GM12878 (cell line): Measurements from ENCODE around the gene ATOH7. TPM values are rescaled to one million over a fixed set of nuclear protein-coding genes. Genes with fewer than 3 reads are reported as not detected.

Source experiments
- ATAC-seq: fragments of 200-7000 bp; cut with Tn5 transposase; 3 replicates; pipeline ENCODE4 v1.9.1; 2020; ENCODE audit warnings: mild to moderate bottlenecking, moderate library complexity
- BruUV-seq: library from RNA; stranded (reverse); fragments of 400-500 nt; replicated peaks from 2 replicates; lab custom pipeline; 2021; lab: Mats Ljungman, UMichigan
- CTCF ChIA-PET: fragments of 300-600 bp; sonication (Branson Sonifier 250); formaldehyde crosslinking; extraction: SDS; loops from one replicate; lab custom pipeline; 2021; ENCODE audit warnings: inconsistent platforms; lab: Yijun Ruan, JAX
- POLR2A ChIA-PET: fragments of 350-600 bp; formaldehyde crosslinking; extraction: SDS; loops from one replicate; lab custom pipeline; 2021; ENCODE audit warnings: inconsistent platforms; lab: Charles Lee
- RAD21 ChIA-PET: fragments of 300-600 bp; sonication (Branson Sonifier 250); formaldehyde crosslinking; loops from one replicate; lab custom pipeline; 2023; ENCODE audit warnings: antibody characterized with exemption; ENCODE audit not compliant: unreplicated experiment; lab: Charles Lee
- SMC1A ChIA-PET: fragments of 300-600 bp; sonication (Branson Sonifier 250); formaldehyde crosslinking; loops from one replicate; lab custom pipeline; 2023; ENCODE audit not compliant: unreplicated experiment, uncharacterized antibody; lab: Charles Lee
- DNase-seq: peaks from one replicate; pipeline ENCODE4 v3.0.0-alpha.2; 2011; ENCODE audit warnings: low read depth, low spot score
- FAIRE-seq: peaks from 3 replicates; lab custom pipeline; 2011; peaks lifted over from hg19 to GRCh38; lab: Jason Lieb, UNC
- H2AFZ ChIP-seq: 2 replicates; pipeline ENCODE4 v1.6.0; 2011; ENCODE audit warnings: low read depth, low read length, control low read depth; ENCODE audit not compliant: control insufficient read depth
- H3K27ac ChIP-seq: 2 replicates; pipeline ENCODE4 v1.5.1; 2011; ENCODE audit warnings: control low read depth; ENCODE audit not compliant: control insufficient read depth, insufficient read depth
- H3K27me3 ChIP-seq, 2 experiments: replicated peaks in 1 of 2; 2 replicates each; pipeline versions ENCODE4 v1.6.0 to v1.6.1; 2011; ENCODE audit warnings: low read length in 1 of 2; ENCODE audit not compliant: control insufficient read depth in 2 of 2, insufficient read depth in 2 of 2
- H3K36me3 ChIP-seq, 2 experiments: 2 replicates each; pipeline ENCODE4 v1.5.1; 2011; ENCODE audit warnings: low read length in 1 of 2; ENCODE audit not compliant: control insufficient read depth in 2 of 2, insufficient read depth in 2 of 2
- H3K4me1 ChIP-seq: 2 replicates; pipeline ENCODE4 v1.6.1; 2011; ENCODE audit warnings: mild to moderate bottlenecking, low read length, moderate library complexity, mixed read lengths; ENCODE audit not compliant: control insufficient read depth, insufficient read depth
- H3K4me2 ChIP-seq: 2 replicates; pipeline ENCODE4 v1.6.0; 2011; ENCODE audit warnings: control low read depth; ENCODE audit not compliant: control insufficient read depth, insufficient read depth
- H3K4me3 ChIP-seq: fragments of 200-600 bp; sonication (generic); 2 replicates; pipeline ENCODE4 v1.5.1; 2016
- H3K79me2 ChIP-seq: 2 replicates; pipeline ENCODE4 v1.6.0; 2011; ENCODE audit warnings: low read length; ENCODE audit not compliant: control insufficient read depth, insufficient read depth
- H3K9ac ChIP-seq: 2 replicates; pipeline ENCODE4 v1.8.0; 2011; ENCODE audit warnings: low read length, control low read depth, mixed read lengths; ENCODE audit not compliant: control insufficient read depth, insufficient read depth
- H3K9me3 ChIP-seq: replicated peaks from 3 replicates; pipeline ENCODE4 v1.5.1; 2011; ENCODE audit warnings: mild to moderate bottlenecking, low read length; ENCODE audit not compliant: control insufficient read depth, insufficient read depth
- H4K20me1 ChIP-seq: 2 replicates; pipeline ENCODE4 v1.6.0; 2011; ENCODE audit not compliant: control insufficient read depth, insufficient read depth
- ASH2L ChIP-seq: fragments of 300-600, 200-600 bp; sonication (generic); IDR thresholded peaks from 2 replicates; pipeline ENCODE4 v1.6.1; 2017; ENCODE audit warnings: low read depth, mild to moderate bottlenecking, borderline replicate concordance
- CBX3 ChIP-seq: fragments of 200-600 bp; sonication (generic); IDR thresholded peaks from 2 replicates; pipeline ENCODE4 v1.6.1; 2016; ENCODE audit warnings: low read depth, borderline replicate concordance
- CHD4 ChIP-seq: fragments of 200-600 bp; sonication (generic); IDR thresholded peaks from 2 replicates; pipeline ENCODE4 v1.6.1; 2016; ENCODE audit warnings: mild to moderate bottlenecking
- ESRRA ChIP-seq: IDR thresholded peaks from 2 replicates; pipeline ENCODE4 v1.6.1; 2012; ENCODE audit warnings: mild to moderate bottlenecking, low read length, improper control_type of control experiment
- ETV6 ChIP-seq, 2 experiments: fragments of 450-650 bp in 1 of 2; IDR thresholded peaks in 1 of 2; conservative IDR thresholded peaks in 1 of 2; 2 replicates each; pipeline ENCODE4 v1.6.1; 2014; ENCODE audit warnings: antibody characterized with exemption in 1 of 2, borderline replicate concordance in 1 of 2, low read depth in 1 of 2, mild to moderate bottlenecking in 1 of 2, moderate library complexity in 1 of 2
- FOXM1 ChIP-seq: IDR thresholded peaks from 2 replicates; pipeline ENCODE4 v1.6.1; 2012; ENCODE audit warnings: low read depth, mild to moderate bottlenecking, inconsistent platforms, low read length, moderate library complexity
- IKZF1 ChIP-seq: fragments of 450-650 bp; conservative IDR thresholded peaks from 2 replicates; pipeline ENCODE4 v1.6.1; 2017; ENCODE audit warnings: antibody characterized with exemption, mild to moderate bottlenecking
- IRF4 ChIP-seq: IDR thresholded peaks from 2 replicates; pipeline ENCODE4 v1.6.1; 2011; ENCODE audit warnings: low read depth, low read length
- LARP7 ChIP-seq: fragments of 450-650 bp; IDR thresholded peaks from 2 replicates; pipeline ENCODE4 v1.6.1; 2017; ENCODE audit warnings: mild to moderate bottlenecking
- NBN ChIP-seq: fragments of 450-650 bp; IDR thresholded peaks from 2 replicates; pipeline ENCODE4 v1.6.1; 2016
- NR2C2 ChIP-seq: IDR thresholded peaks from 2 replicates; pipeline ENCODE4 v1.6.1; 2011; ENCODE audit warnings: borderline replicate concordance, low read depth; ENCODE audit not compliant: control insufficient read depth, insufficient read length
- POLR2AphosphoS5 ChIP-seq: IDR thresholded peaks from 2 replicates; pipeline ENCODE4 v1.6.1; 2011; ENCODE audit warnings: mild to moderate bottlenecking, low read length, inconsistent platforms
- RBBP5 ChIP-seq: fragments of 200-600 bp; sonication (generic); conservative IDR thresholded peaks from 2 replicates; pipeline ENCODE4 v1.6.1; 2016
- SIN3A ChIP-seq: IDR thresholded peaks from 2 replicates; pipeline ENCODE4 v1.6.1; 2012; ENCODE audit warnings: low read depth, low read length, improper control_type of control experiment
- TAF1 ChIP-seq: IDR thresholded peaks from 2 replicates; pipeline ENCODE4 v1.6.1; 2011; ENCODE audit warnings: mild to moderate bottlenecking, low read depth, low read length, borderline replicate concordance
- ZBED1 ChIP-seq: IDR thresholded peaks from 2 replicates; pipeline ENCODE4 v1.6.1; 2016; ENCODE audit warnings: borderline replicate concordance
- ZZZ3 ChIP-seq: IDR thresholded peaks from 2 replicates; pipeline ENCODE4 v1.6.1; 2011; ENCODE audit warnings: low read depth; ENCODE audit not compliant: control insufficient read depth, insufficient read length
- WGBS: methylation state at CpG from one replicate; pipeline ENCODE4 v1.1.6; 2016; ENCODE audit warnings: low lambda C conversion rate; ENCODE audit not compliant: insufficient replicate concordance, insufficient coverage; ENCODE audit errors: missing lambda C conversion rate; 5-methylcytosine and 5-hydroxymethylcytosine counted together
- in situ Hi-C: fragments of 300-500 bp; cut with MboI; formaldehyde crosslinking; loops from 9 replicates; pipeline ENCODE4 v1.14.3; 2018; ENCODE audit warnings: mixed read lengths
- intact Hi-C: fragments of 100-400 bp; cut with micrococcal nuclease; formaldehyde crosslinking; loops from one replicate; pipeline ENCODE4 v1.14.2; 2022; ENCODE audit not compliant: unreplicated experiment
- polyA plus RNA-seq, 11 experiments: library from polyadenylated mRNA; depleted of rRNA in 4 of 11; unstranded in 6 of 11; stranded (reverse) in 5 of 11; fragments of >200 nt; fragmentation: Nextera tagmentation in 4 of 11; fragmentation: Illumina TruSeq in 1 of 11; extraction: Ambion mirVana in 4 of 11; extraction: Trizol in 1 of 11; gene quantifications; 1 replicate in 1 of 11; 2 replicates in 10 of 11; pipeline versions ENCODE4 v1.2.1 to v1.2.3, GENCODE V29; 2011 to 2016; ENCODE audit warnings: inconsistent platforms in 2 of 11, missing spikeins in 2 of 11, low read depth in 1 of 11
- total RNA-seq, 4 experiments: library from RNA; depleted of rRNA in 3 of 4; stranded (reverse); fragments of >200 nt in 3 of 4; fragmentation: Illumina TruSeq in 1 of 4; extraction: Trizol in 1 of 4; gene quantifications; 2 replicates each; pipeline versions ENCODE4 v1.2.1 to v1.2.3, GENCODE V29; 2013 to 2021
- TF ChIP-seq, protein P1 (sequence below): IDR thresholded peaks from 2 replicates; pipeline ENCODE4 v1.6.1; 2012; ENCODE audit warnings: low read depth, low read length, improper control_type of control experiment
- TF ChIP-seq, protein P2 (sequence below): fragments of 450-650 bp; formaldehyde crosslinking; IDR thresholded peaks from 2 replicates; pipeline ENCODE4 v1.4.0; 2020; ENCODE audit warnings: mild to moderate bottlenecking, moderate library complexity
- TF ChIP-seq, protein P3 (sequence below): fragments of 150-350 bp; IDR thresholded peaks from 2 replicates; pipeline ENCODE4 v1.6.1; 2014; ENCODE audit warnings: mild to moderate bottlenecking, low read depth, low read length

The ATOH7 gene
- total and polyA plus RNA-seq, 10 of the 15 experiments (the other 5 are each of a cell fraction or from before 2014, with no cell fraction given): not detected

DNA sequence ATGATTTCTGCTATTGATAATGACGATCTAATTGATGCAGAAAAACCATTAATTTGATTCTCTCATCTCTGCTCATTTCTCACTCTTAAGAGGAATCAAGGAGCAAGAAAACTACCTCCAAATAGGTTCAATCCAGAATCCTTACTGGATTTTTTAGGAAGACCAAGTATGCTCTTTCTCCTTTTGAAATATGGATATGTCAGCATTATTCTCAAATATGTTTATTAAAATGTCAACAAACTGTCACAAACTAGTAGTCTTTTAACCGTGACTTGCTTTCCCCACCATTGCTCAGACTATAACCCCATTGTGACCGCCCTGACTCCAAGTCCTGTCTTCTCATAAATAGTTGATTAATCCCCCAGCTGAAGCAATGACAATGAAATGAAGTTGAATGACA is 1.1 kb upstream of the ATOH7 start:
- ChIA-PET POLR2A (no interaction called here), SMC1A (interaction anchor here (0.8 kb wide), 1 partner anchor 280 kb away, joined by 3 read pairs; no protein-coding TSS in a partner anchor), RAD21 (no interaction called here), CTCF (no interaction called here)
- Histone ChIP-seq H3K4me1 (peaks cover 5% of the 10 kb centered on the region; the same call in 1 of the 2 replicates), H3K4me2 (no peak overlapping the region), H3K4me3 (no peak overlapping the region), H2AFZ (no peak overlapping the region), H3K36me3 (no peaks in the 10 kb centered on the region), H3K9ac (no peak overlapping the region), H4K20me1 (no peaks in the 10 kb centered on the region), H3K9me3 (no peaks in the 10 kb centered on the region), H3K27ac (no peak overlapping the region), H3K79me2 (no peaks in the 10 kb centered on the region), H3K27me3 (peaks cover 0 to 4% of the 10 kb centered on the region in 2 experiments; a peak in 3 of 4 replicates)
- no peak for TF ChIP-seq POLR2AphosphoS5
- TF ChIP-seq ETV6 (conservative IDR thresholded peaks at IDR 0.05 in 1 of 2, IDR thresholded peaks at IDR 0.05 in 1 of 2; ENCODE audit: borderline replicate concordance in 1 of 2, low read depth in 1 of 2): no peak
- TF ChIP-seq TAF1: no peak
- TF ChIP-seq, protein P1, sequence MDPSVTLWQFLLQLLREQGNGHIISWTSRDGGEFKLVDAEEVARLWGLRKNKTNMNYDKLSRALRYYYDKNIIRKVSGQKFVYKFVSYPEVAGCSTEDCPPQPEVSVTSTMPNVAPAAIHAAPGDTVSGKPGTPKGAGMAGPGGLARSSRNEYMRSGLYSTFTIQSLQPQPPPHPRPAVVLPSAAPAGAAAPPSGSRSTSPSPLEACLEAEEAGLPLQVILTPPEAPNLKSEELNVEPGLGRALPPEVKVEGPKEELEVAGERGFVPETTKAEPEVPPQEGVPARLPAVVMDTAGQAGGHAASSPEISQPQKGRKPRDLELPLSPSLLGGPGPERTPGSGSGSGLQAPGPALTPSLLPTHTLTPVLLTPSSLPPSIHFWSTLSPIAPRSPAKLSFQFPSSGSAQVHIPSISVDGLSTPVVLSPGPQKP: no peak
- no peak for TF ChIP-seq CHD4
- TF ChIP-seq SIN3A: no peak
- no peak for TF ChIP-seq LARP7
- no peak for TF ChIP-seq IKZF1
- TF ChIP-seq, protein P2, sequence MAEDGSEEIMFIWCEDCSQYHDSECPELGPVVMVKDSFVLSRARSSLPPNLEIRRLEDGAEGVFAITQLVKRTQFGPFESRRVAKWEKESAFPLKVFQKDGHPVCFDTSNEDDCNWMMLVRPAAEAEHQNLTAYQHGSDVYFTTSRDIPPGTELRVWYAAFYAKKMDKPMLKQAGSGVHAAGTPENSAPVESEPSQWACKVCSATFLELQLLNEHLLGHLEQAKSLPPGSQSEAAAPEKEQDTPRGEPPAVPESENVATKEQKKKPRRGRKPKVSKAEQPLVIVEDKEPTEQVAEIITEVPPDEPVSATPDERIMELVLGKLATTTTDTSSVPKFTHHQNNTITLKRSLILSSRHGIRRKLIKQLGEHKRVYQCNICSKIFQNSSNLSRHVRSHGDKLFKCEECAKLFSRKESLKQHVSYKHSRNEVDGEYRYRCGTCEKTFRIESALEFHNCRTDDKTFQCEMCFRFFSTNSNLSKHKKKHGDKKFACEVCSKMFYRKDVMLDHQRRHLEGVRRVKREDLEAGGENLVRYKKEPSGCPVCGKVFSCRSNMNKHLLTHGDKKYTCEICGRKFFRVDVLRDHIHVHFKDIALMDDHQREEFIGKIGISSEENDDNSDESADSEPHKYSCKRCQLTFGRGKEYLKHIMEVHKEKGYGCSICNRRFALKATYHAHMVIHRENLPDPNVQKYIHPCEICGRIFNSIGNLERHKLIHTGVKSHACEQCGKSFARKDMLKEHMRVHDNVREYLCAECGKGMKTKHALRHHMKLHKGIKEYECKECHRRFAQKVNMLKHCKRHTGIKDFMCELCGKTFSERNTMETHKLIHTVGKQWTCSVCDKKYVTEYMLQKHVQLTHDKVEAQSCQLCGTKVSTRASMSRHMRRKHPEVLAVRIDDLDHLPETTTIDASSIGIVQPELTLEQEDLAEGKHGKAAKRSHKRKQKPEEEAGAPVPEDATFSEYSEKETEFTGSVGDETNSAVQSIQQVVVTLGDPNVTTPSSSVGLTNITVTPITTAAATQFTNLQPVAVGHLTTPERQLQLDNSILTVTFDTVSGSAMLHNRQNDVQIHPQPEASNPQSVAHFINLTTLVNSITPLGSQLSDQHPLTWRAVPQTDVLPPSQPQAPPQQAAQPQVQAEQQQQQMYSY: no peak
- TF ChIP-seq ZBED1: no peak
- no peak for TF ChIP-seq CBX3
- TF ChIP-seq, protein P3, sequence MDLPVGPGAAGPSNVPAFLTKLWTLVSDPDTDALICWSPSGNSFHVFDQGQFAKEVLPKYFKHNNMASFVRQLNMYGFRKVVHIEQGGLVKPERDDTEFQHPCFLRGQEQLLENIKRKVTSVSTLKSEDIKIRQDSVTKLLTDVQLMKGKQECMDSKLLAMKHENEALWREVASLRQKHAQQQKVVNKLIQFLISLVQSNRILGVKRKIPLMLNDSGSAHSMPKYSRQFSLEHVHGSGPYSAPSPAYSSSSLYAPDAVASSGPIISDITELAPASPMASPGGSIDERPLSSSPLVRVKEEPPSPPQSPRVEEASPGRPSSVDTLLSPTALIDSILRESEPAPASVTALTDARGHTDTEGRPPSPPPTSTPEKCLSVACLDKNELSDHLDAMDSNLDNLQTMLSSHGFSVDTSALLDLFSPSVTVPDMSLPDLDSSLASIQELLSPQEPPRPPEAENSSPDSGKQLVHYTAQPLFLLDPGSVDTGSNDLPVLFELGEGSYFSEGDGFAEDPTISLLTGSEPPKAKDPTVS: no peak
- TF ChIP-seq ASH2L: no peak
- no peak for TF ChIP-seq RBBP5
- TF ChIP-seq NBN: no peak
- TF ChIP-seq FOXM1: no peak
- no peak for TF ChIP-seq ZZZ3
- TF ChIP-seq IRF4: no peak
- TF ChIP-seq NR2C2: no peak
- TF ChIP-seq ESRRA: no peak
- ATAC-seq (no peak), FAIRE-seq (no peak), DNase-seq (no peak)
- intact Hi-C loops: no loop called here
- WGBS: 52% methylated on average over 3 of the region's 3 CpGs
- BruUV-seq: no TSS peak
- in situ Hi-C loops: no loop called here
